GM12874 (cell line): ENCODE data around the gene PRSS36.

Source experiments
- CTCF ChIP-seq: IDR thresholded peaks from 2 replicates; pipeline ENCODE4 v1.5.1; 2011; ENCODE audit warnings: low read depth, mild to moderate bottlenecking, control low read depth, low read length, moderate library complexity; ENCODE audit not compliant: insufficient read depth

Gene PRSS36

DNA sequence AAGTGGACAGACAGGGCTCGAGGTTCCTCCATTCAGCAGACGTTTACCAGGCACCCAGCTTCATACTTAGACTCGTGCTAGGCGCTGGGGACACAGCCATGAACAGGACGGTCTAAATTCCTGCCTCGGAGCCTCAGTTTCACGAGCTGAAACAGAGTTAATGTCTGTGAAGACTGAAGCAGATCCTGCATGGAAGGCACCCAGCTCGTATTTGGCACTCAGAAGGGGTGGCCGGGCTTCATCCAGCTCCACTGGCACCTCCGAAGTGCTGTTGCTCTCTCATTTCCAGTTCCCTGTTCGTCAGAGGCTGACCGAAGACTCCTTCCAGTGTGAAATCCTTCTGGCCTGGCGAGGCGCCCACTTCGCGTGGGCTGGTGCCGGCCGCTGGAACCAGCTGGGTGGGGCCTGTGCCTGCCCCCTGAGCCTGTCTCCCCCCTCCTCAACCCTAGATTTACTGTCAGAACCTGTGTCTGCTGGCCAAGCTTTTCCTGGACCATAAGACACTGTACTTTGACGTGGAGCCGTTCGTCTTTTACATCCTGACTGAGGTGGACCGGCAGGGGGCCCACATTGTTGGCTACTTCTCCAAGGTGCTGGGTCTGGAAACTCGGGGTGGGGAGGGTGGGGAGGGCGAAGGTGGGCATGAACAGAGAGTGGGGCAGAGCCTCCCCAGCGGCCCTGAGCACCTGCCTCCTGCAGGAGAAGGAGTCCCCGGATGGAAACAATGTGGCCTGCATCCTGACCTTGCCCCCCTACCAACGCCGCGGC, 20.1 kb downstream of the PRSS36 start:
- TF ChIP-seq CTCF: no peak

DNA sequence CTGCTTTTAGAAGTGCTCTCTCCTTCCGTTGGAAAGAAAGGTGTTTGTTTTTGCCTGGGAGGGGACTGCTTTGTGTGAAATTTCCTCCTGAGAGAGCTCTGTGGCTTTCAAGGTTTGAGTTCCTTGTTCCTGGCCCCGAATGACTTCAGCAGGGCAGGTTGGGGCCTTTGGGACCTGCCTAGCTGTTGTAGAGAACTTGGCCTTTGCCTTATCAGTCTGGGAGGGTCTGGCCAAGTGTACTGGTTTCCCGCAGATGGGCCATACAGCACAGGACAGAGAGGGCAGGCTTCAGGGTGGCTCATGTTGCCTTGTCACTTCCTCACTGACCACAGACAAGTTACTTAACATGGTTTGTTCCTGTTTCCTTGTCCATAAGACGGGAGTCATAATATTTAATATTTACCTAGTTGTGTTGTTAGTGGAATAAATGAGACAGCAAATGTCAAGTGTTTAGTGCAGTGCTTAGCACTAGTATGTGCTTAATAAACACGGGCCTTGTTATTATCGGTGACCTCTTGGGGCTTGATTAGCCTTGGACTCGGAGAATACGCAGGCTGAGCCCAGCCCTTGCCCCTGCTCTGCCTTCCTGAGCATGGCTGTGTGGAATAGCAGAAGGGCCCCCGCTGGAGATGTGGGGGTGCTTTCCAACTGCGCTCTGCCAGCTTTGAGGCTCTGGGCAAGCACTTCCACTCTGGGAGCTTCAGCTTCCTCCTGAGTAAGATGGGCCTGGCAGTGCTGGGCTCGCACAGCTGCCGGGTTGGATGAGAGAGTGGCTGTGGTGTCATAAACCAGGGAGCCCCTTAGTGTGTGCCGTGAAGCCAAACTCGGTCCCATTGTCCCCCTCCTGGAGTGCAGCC, 20.9 kb downstream of the PRSS36 start:
- TF ChIP-seq CTCF: no peak

- no peak for TF ChIP-seq CTCF
These were observed 22.7 kb downstream of the PRSS36 start for GRCh38 chr16:31127182-31127581.

- TF ChIP-seq CTCF: no peak
These were observed 24.0 kb downstream of the PRSS36 start for GRCh38 chr16:31125844-31126243.

- no peak for TF ChIP-seq CTCF
These were observed 29.7 kb downstream of the PRSS36 start for GRCh38 chr16:31120129-31120528.

- TF ChIP-seq CTCF: no peak
These were observed 31.4 kb downstream of the PRSS36 start for GRCh38 chr16:31118223-31119155.
